SU-DHL-6 (cell line): ENCODE measurements around the gene UBC.

Source experiments
- H2AFZ ChIP-seq: fragments of 200-600 bp; sonication (generic); 2 replicates; pipeline ENCODE4 v1.6.1; 2014; ENCODE audit warnings: low read depth, mild to moderate bottlenecking, moderate library complexity, mixed read lengths, antibody characterized with exemption, low read length; ENCODE audit not compliant: severe bottlenecking
- H3F3A ChIP-seq: fragments of 200-600 bp; shearing (Covaris generic); 2 replicates; pipeline ENCODE4 v1.6.0; 2016; ENCODE audit warnings: antibody characterized with exemption, mild to moderate bottlenecking; ENCODE audit not compliant: insufficient read depth
- H3K27ac ChIP-seq: fragments of 200-600 bp; sonication (generic); 2 replicates; pipeline ENCODE4 v1.5.1; 2016; ENCODE audit warnings: low read depth, mild to moderate bottlenecking, low read length, moderate library complexity, mixed read lengths
- H3K27me3 ChIP-seq: fragments of 200-600 bp; sonication (generic), shearing (Covaris generic); 2 replicates; pipeline ENCODE4 v1.6.0; 2014; ENCODE audit warnings: mild to moderate bottlenecking, low read length
- H3K36me3 ChIP-seq: fragments of 200-600 bp; sonication (generic); 2 replicates; pipeline ENCODE4 v1.6.1; 2014; ENCODE audit warnings: mild to moderate bottlenecking, low read length, mixed read lengths
- H3K4me2 ChIP-seq: fragments of 300-600, 200-600 bp; shearing (Covaris generic), sonication (generic); 2 replicates; pipeline ENCODE4 v1.6.0; 2014; ENCODE audit warnings: low read length, low read depth, mild to moderate bottlenecking; ENCODE audit not compliant: poor library complexity, severe bottlenecking
- H3K4me3 ChIP-seq: fragments of 200-600 bp; sonication (generic); 2 replicates; pipeline ENCODE4 v1.5.1; 2014; ENCODE audit warnings: antibody characterized with exemption, low read length, mild to moderate bottlenecking, mixed read lengths; ENCODE audit not compliant: insufficient read depth, poor library complexity, severe bottlenecking
- H3K79me2 ChIP-seq: fragments of 200-600 bp; sonication (generic); 2 replicates; pipeline ENCODE4 v1.6.1; 2014; ENCODE audit warnings: mild to moderate bottlenecking, low read length, moderate library complexity; ENCODE audit not compliant: insufficient read depth
- H3K9ac ChIP-seq: fragments of 200-600 bp; sonication (generic); 2 replicates; pipeline ENCODE4 v1.7.0; 2014; ENCODE audit warnings: mild to moderate bottlenecking, low read length
- H3K9me2 ChIP-seq: fragments of 200-600 bp; sonication (generic); replicated peaks from 2 replicates; pipeline ENCODE4 v1.6.1; 2014; ENCODE audit warnings: low read length; ENCODE audit not compliant: insufficient read depth
- H3K9me3 ChIP-seq: fragments of 200-600 bp; sonication (generic); 2 replicates; pipeline ENCODE4 v1.6.1; 2014; ENCODE audit warnings: low read length, mixed read lengths; ENCODE audit not compliant: insufficient read depth
- H4K20me1 ChIP-seq: fragments of 200-600 bp; sonication (generic); 2 replicates; pipeline ENCODE4 v1.6.1; 2014; ENCODE audit warnings: low read depth, mild to moderate bottlenecking, antibody characterized with exemption, low read length, moderate library complexity, mixed read lengths
- EZH2phosphoT487 ChIP-seq: fragments of 200-600 bp; sonication (generic), shearing (Covaris generic); conservative IDR thresholded peaks from 2 replicates; pipeline ENCODE4 v1.6.1; 2018; ENCODE audit warnings: mild to moderate bottlenecking, antibody characterized with exemption, low read length, moderate library complexity, mixed read lengths

Gene UBC

GRCh38 chr12:124861898-124862676, 52.4 kb downstream of the UBC start:
- H3K9me2 ChIP-seq, result no peaks in the 10 kb centered on the region
- peak overlapping the region; percentile 14 for H3K27ac ChIP-seq
- H3K4me3 ChIP-seq, result peak overlapping the region; percentile 83
- peak overlapping the region; percentile 91 for H3K9ac ChIP-seq
- H2AFZ ChIP-seq, result no peak overlapping the region
- H3K4me2 ChIP-seq, result peak overlapping the region; percentile 48
- H3K27me3 ChIP-seq, result no peaks in the 10 kb centered on the region
- peaks cover 6% of the 10 kb centered on the region; the same call in 1 of the 2 replicates for H3F3A ChIP-seq
- no peaks in the 10 kb centered on the region for H3K36me3 ChIP-seq
- no peak for TF ChIP-seq EZH2phosphoT487
- no peaks in the 10 kb centered on the region for H3K9me3 ChIP-seq
- H3K79me2 ChIP-seq, result peaks cover 5% of the 10 kb centered on the region; the same call in 1 of the 2 replicates
- no peaks in the 10 kb centered on the region for H4K20me1 ChIP-seq
